H1 (cell line): ENCODE results near the gene CFAP74. TPM values are rescaled to one million over a fixed set of nuclear protein-coding genes. Genes with fewer than 3 reads are reported as not detected.

ENCODE experiments used
- CTCF ChIA-PET: fragments of 300-600 bp; sonication (Branson Sonifier 250); formaldehyde crosslinking; loops from one replicate; lab custom pipeline; 2021; ENCODE audit not compliant: partially characterized antibody; lab: Charles Lee
- POLR2A ChIA-PET: fragments of 300-600 bp; sonication (Branson Sonifier 250); formaldehyde crosslinking; loops from one replicate; lab custom pipeline; 2021; ENCODE audit warnings: inconsistent platforms; ENCODE audit not compliant: partially characterized antibody; lab: Charles Lee
- DNase-seq, 2 experiments: peaks; one replicate each; pipeline versions ENCODE4 v3.0.0 to v3.0.0-alpha.2; 2010 to 2022; ENCODE audit warnings: low spot score in 2 of 2, low read depth in 1 of 2, mixed read lengths in 1 of 2
- FAIRE-seq: peaks from 2 replicates; lab custom pipeline; 2011; peaks lifted over from hg19 to GRCh38; lab: Jason Lieb, UNC
- H2AFZ ChIP-seq: 2 replicates; pipeline ENCODE4 v1.8.1; 2012; ENCODE audit warnings: low read length, inconsistent platforms
- H2AK5ac ChIP-seq: 2 replicates; pipeline ENCODE4 v1.6.1; 2013; ENCODE audit warnings: low read depth, low read length
- H2BK120ac ChIP-seq: replicated peaks from 2 replicates; pipeline ENCODE3; 2013; ENCODE audit warnings: low read depth, low read length, inconsistent platforms
- H2BK12ac ChIP-seq: 2 replicates; pipeline ENCODE4 v1.6.1; 2013; ENCODE audit warnings: low read depth, low read length
- H2BK15ac ChIP-seq: 2 replicates; pipeline ENCODE4 v1.6.1; 2013; ENCODE audit warnings: low read length
- H2BK20ac ChIP-seq: 2 replicates; pipeline ENCODE4 v1.6.1; 2013; ENCODE audit warnings: low read length
- H2BK5ac ChIP-seq: 2 replicates; pipeline ENCODE4 v1.6.1; 2013; ENCODE audit warnings: low read depth, low read length
- H3K14ac ChIP-seq: 2 replicates; pipeline ENCODE4 v1.6.1; 2013; ENCODE audit warnings: inconsistent platforms; ENCODE audit not compliant: insufficient read length
- H3K18ac ChIP-seq: 2 replicates; pipeline ENCODE4 v1.6.1; 2013; ENCODE audit warnings: low read length; ENCODE audit errors: extremely low read depth
- H3K23ac ChIP-seq: 2 replicates; pipeline ENCODE4 v1.6.1; 2013; ENCODE audit warnings: inconsistent platforms; ENCODE audit not compliant: insufficient read length
- H3K23me2 ChIP-seq: 2 replicates; pipeline ENCODE4 v1.6.1; 2013; ENCODE audit warnings: low read depth, low read length
- H3K27ac ChIP-seq: 2 replicates; pipeline ENCODE4 v1.6.1; 2011; ENCODE audit warnings: low read depth, low read length, inconsistent platforms
- H3K27me3 ChIP-seq, 4 experiments: replicated peaks in 1 of 4; 1 replicate in 1 of 4; 2 replicates in 3 of 4; pipeline versions ENCODE4 v1.6.1 to v1.8.1; 2011 to 2013; ENCODE audit warnings: low read length in 3 of 4, mild to moderate bottlenecking in 3 of 4, inconsistent platforms in 2 of 4, mixed read lengths in 2 of 4, moderate library complexity in 1 of 4; ENCODE audit not compliant: control insufficient read depth in 3 of 4, insufficient read depth in 3 of 4; ENCODE audit errors: extremely low read depth in 1 of 4
- H3K36me3 ChIP-seq, 4 experiments: 2 replicates each; pipeline versions ENCODE4 v1.6.1 to v1.8.1; 2011 to 2013; ENCODE audit warnings: mild to moderate bottlenecking in 4 of 4, low read length in 3 of 4, moderate library complexity in 2 of 4, control low read depth in 1 of 4, inconsistent platforms in 1 of 4; ENCODE audit not compliant: insufficient read depth in 4 of 4, control insufficient read depth in 2 of 4
- H3K4ac ChIP-seq: replicated peaks from 2 replicates; pipeline ENCODE3; 2013; ENCODE audit warnings: low read length, low read depth, mixed read lengths, inconsistent platforms; ENCODE audit not compliant: insufficient read length
- H3K4me1 ChIP-seq, 4 experiments: replicated peaks in 1 of 4; 1 replicate in 1 of 4; 2 replicates in 3 of 4; pipeline versions ENCODE4 v1.6.1 to v1.8.1; 2011 to 2013; ENCODE audit warnings: low read length in 3 of 4, inconsistent platforms in 2 of 4, mixed read lengths in 1 of 4; ENCODE audit not compliant: insufficient read depth in 4 of 4, control insufficient read depth in 3 of 4
- H3K4me2 ChIP-seq, 2 experiments: 2 replicates each; pipeline versions ENCODE4 v1.6.1 to v1.8.1; 2011 to 2013; ENCODE audit warnings: low read depth in 2 of 2, low read length in 2 of 2, control low read depth in 1 of 2, inconsistent platforms in 1 of 2, mild to moderate bottlenecking in 1 of 2; ENCODE audit not compliant: insufficient read depth in 1 of 2
- H3K4me3 ChIP-seq, 4 experiments: fragments of 200-600, 300-600 bp in 1 of 4; sonication (generic), shearing (Covaris generic), sonication (Bioruptor Twin) in 1 of 4; 2 replicates each; pipeline versions ENCODE4 v1.5.1 to v1.8.1; 2011 to 2016; ENCODE audit warnings: low read length in 4 of 4, low read depth in 3 of 4, control low read depth in 2 of 4, inconsistent platforms in 2 of 4, mild to moderate bottlenecking in 2 of 4, mixed read lengths in 1 of 4, moderate library complexity in 1 of 4; ENCODE audit not compliant: insufficient read depth in 2 of 4; ENCODE audit errors: extremely low read depth in 1 of 4
- H3K56ac ChIP-seq: replicated peaks from 2 replicates; pipeline ENCODE3; 2013; ENCODE audit warnings: low read depth, mild to moderate bottlenecking, mixed read lengths, low read length, inconsistent platforms; ENCODE audit not compliant: insufficient read length
- H3K79me1 ChIP-seq: 2 replicates; pipeline ENCODE4 v1.6.1; 2013; ENCODE audit warnings: low read depth, low read length, control low read depth
- H3K79me2 ChIP-seq, 2 experiments: 2 replicates each; pipeline versions ENCODE4 v1.6.1 to v1.8.1; 2012 to 2013; ENCODE audit warnings: low read length in 2 of 2, mild to moderate bottlenecking in 2 of 2, inconsistent platforms in 1 of 2; ENCODE audit not compliant: insufficient read depth in 2 of 2, control insufficient read depth in 1 of 2
- H3K9ac ChIP-seq, 4 experiments: replicated peaks in 1 of 4; 1 replicate in 1 of 4; 2 replicates in 3 of 4; pipeline versions ENCODE4 v1.6.1 to v1.8.1; 2011 to 2013; ENCODE audit warnings: low read depth in 3 of 4, low read length in 3 of 4, control low read depth in 2 of 4, mild to moderate bottlenecking in 2 of 4, moderate library complexity in 2 of 4, inconsistent platforms in 1 of 4; ENCODE audit errors: extremely low read depth in 1 of 4
- H3K9me3 ChIP-seq, 2 experiments: 2 replicates each; pipeline versions ENCODE4 v1.6.1 to v1.8.1; 2012 to 2013; ENCODE audit warnings: mild to moderate bottlenecking in 2 of 2, moderate library complexity in 2 of 2, control low read depth in 1 of 2, inconsistent platforms in 1 of 2, low read depth in 1 of 2, low read length in 1 of 2, mixed read lengths in 1 of 2; ENCODE audit not compliant: insufficient read depth in 2 of 2
- H4K20me1 ChIP-seq, 2 experiments: replicated peaks in 1 of 2; 2 replicates each; pipeline versions ENCODE3 to v1.8.1; 2011 to 2013; ENCODE audit warnings: inconsistent platforms in 2 of 2, low read length in 2 of 2, mild to moderate bottlenecking in 1 of 2; ENCODE audit not compliant: insufficient read depth in 2 of 2, control insufficient read depth in 1 of 2
- H4K5ac ChIP-seq: 2 replicates; pipeline ENCODE4 v1.6.1; 2013; ENCODE audit warnings: low read length, low read depth, mixed read lengths, inconsistent platforms; ENCODE audit not compliant: insufficient read length
- H4K8ac ChIP-seq: 2 replicates; pipeline ENCODE4 v1.8.0; 2013; ENCODE audit warnings: mild to moderate bottlenecking, moderate library complexity, low read length, inconsistent platforms; ENCODE audit not compliant: insufficient read depth; ENCODE audit errors: extremely low read depth
- H4K91ac ChIP-seq: replicated peaks from 2 replicates; pipeline ENCODE3; 2013; ENCODE audit warnings: low read length, mixed read lengths, inconsistent platforms; ENCODE audit not compliant: insufficient read length
- ATF2 ChIP-seq: IDR thresholded peaks from 2 replicates; pipeline ENCODE4 v1.6.1; 2012; ENCODE audit warnings: low read length, inconsistent platforms
- CHD2 ChIP-seq: IDR thresholded peaks from 2 replicates; pipeline ENCODE4 v1.6.1; 2012; ENCODE audit warnings: low read length, improper control_type of control experiment
- E2F6 ChIP-seq: IDR thresholded peaks from 2 replicates; pipeline ENCODE4 v1.6.1; 2012; ENCODE audit warnings: inconsistent platforms
- KDM5A ChIP-seq: fragments of 200-600 bp; IDR thresholded peaks from 2 replicates; pipeline ENCODE4 v1.7.1; 2012; ENCODE audit warnings: mild to moderate bottlenecking, low read length, inconsistent platforms, mixed read lengths
- NANOG ChIP-seq: IDR thresholded peaks from 2 replicates; pipeline ENCODE4 v1.6.1; 2011; ENCODE audit warnings: low read length, low read depth, mild to moderate bottlenecking, inconsistent platforms; ENCODE audit not compliant: insufficient read depth, poor library complexity, severe bottlenecking
- NRF1 ChIP-seq: IDR thresholded peaks from 2 replicates; pipeline ENCODE4 v1.6.1; 2011; ENCODE audit warnings: mild to moderate bottlenecking, low read depth, low read length, improper control_type of control experiment
- PHF8 ChIP-seq: fragments of 200-600 bp; sonication (generic); conservative IDR thresholded peaks from 2 replicates; pipeline ENCODE4 v1.7.1; 2012; ENCODE audit warnings: low read depth, mild to moderate bottlenecking, inconsistent platforms, low read length, moderate library complexity
- SIN3A ChIP-seq, 2 experiments: IDR thresholded peaks in 1 of 2; conservative IDR thresholded peaks in 1 of 2; 2 replicates each; pipeline ENCODE4 v1.6.1; 2011 to 2012; ENCODE audit warnings: low read length in 2 of 2, improper control_type of control experiment in 1 of 2, low read depth in 1 of 2, mild to moderate bottlenecking in 1 of 2
- SIRT6 ChIP-seq: IDR thresholded peaks from one replicate; pipeline ENCODE4 v1.7.1; 2012; ENCODE audit warnings: low read length, inconsistent platforms
- WGBS, 2 experiments: shearing (Covaris generic) in 1 of 2; methylation state at CpG; one replicate each; pipeline versions ENCODE4 v1.1.6 to v1.1.7; 2013 to 2015; ENCODE audit warnings: low lambda C conversion rate in 2 of 2, mixed read lengths in 2 of 2, inconsistent platforms in 1 of 2, low coverage in 1 of 2, missing lambda C conversion rate in 1 of 2; ENCODE audit not compliant: insufficient replicate concordance in 2 of 2, insufficient coverage in 1 of 2, insufficient read length in 1 of 2; ENCODE audit errors: extremely low coverage in 1 of 2, missing lambda C conversion rate in 1 of 2; 5-methylcytosine and 5-hydroxymethylcytosine counted together
- polyA plus RNA-seq, 7 experiments: library from polyadenylated mRNA; depleted of rRNA in 3 of 7; stranded (reverse) in 5 of 7; unstranded in 2 of 7; fragments of >200 nt in 5 of 7; fragments of 200-250 nt in 2 of 7; gene quantifications; 1 replicate in 5 of 7; 2 replicates in 1 of 7; 4 replicates in 1 of 7; pipeline versions ENCODE4 v1.2.1 to v1.2.3, GENCODE V29; 2011 to 2013; ENCODE audit warnings: missing spikeins in 2 of 7, mixed read lengths in 2 of 7
- total RNA-seq: library from RNA; stranded (reverse); fragmentation: NEBNext Ultra II Directional; extraction: Animal tissue kit (Norgen Biotek cat#: 25700); gene quantifications from 2 replicates; pipeline ENCODE4 v1.2.1, GENCODE V29; 2021

The CFAP74 gene
- total and polyA plus RNA-seq, 2 of the 8 experiments (the other 6 are each of a cell fraction or from before 2014, with no cell fraction given), result 0.09 to 0.20 TPM

- peaks cover 0 to 2% (median under 1%) of the 10 kb centered on the region in 4 experiments; a peak in 2 of 7 replicates for H3K27me3 ChIP-seq
- no peak overlapping the region for H2BK120ac ChIP-seq
- peaks cover 0 to 15% of the 10 kb centered on the region in 2 experiments; a peak in 1 of 4 replicates for H3K9me3 ChIP-seq
- ChIA-PET CTCF (interaction anchor here (0.6 to 2.4 kb wide), 6 partner anchors 22 to 308 kb away, joined by 3 to 9 read pairs (median 6); no protein-coding TSS in a partner anchor), POLR2A (no interaction called here)
- WGBS, 2 experiments, result 90% methylated on average over 16 of the region's 16 CpGs; no CpG with 5 or more reads in 1 of the 2 experiments
- no peak overlapping the region for H2BK15ac ChIP-seq
- no peak for DNase-seq
- no peak for FAIRE-seq
- no peak overlapping the region for H2BK20ac ChIP-seq
- H3K4ac ChIP-seq, result no peak overlapping the region
- no peak overlapping the region for H3K9ac ChIP-seq
- H2AK5ac ChIP-seq, result no peak overlapping the region
- peaks cover 0 to 15% (median 10%) of the 10 kb centered on the region in 4 experiments; a peak in 6 of 7 replicates for H3K4me1 ChIP-seq
- no peaks in the 10 kb centered on the region for H3K79me1 ChIP-seq
- no peak overlapping the region for H2BK5ac ChIP-seq
- H3K79me2 ChIP-seq, result no peaks in the 10 kb centered on the region
- H3K23me2 ChIP-seq, result peaks cover 4% of the 10 kb centered on the region; the same call in 1 of the 2 replicates
- no peak overlapping the region for H3K23ac ChIP-seq
- H4K5ac ChIP-seq, result no peak overlapping the region
- no peak overlapping the region for H3K14ac ChIP-seq
- H4K91ac ChIP-seq, result no peak overlapping the region
- no peak overlapping the region for H3K4me2 ChIP-seq
- no peak overlapping the region for H2AFZ ChIP-seq
- H3K56ac ChIP-seq, result no peak overlapping the region
- H3K4me3 ChIP-seq, result no peak overlapping the region
- no peak overlapping the region; the same call in 1 of the 2 replicates for H4K8ac ChIP-seq
- TF ChIP-seq E2F6 (no peak), SIN3A (conservative IDR thresholded peaks at IDR 0.05 in 1 of 2, IDR thresholded peaks at IDR 0.05 in 1 of 2; ENCODE audit: low read depth in 1 of 2, low read length in 2 of 2) (no peak), SIRT6 (no peak), KDM5A (no peak), PHF8 (no peak), NANOG (no peak), NRF1 (no peak), CHD2 (no peak), ATF2 (no peak)
- no peak overlapping the region for H3K27ac ChIP-seq
- no peak overlapping the region for H2BK12ac ChIP-seq
- H4K20me1 ChIP-seq, result no peaks in the 10 kb centered on the region
- H3K18ac ChIP-seq, result no peak overlapping the region
- H3K36me3 ChIP-seq, result no peaks in the 10 kb centered on the region
Observed at GRCh38 chr1:1921901-1922701, 81.5 kb downstream of the CFAP74 start.
